Neural cell (in vitro differentiated cells): ENCODE measurements around the gene IRF8. TPM values are rescaled to one million over a fixed set of nuclear protein-coding genes. Genes with fewer than 3 reads are reported as not detected.

ENCODE experiments used
- H2AFZ ChIP-seq: fragments of 200-600, 300-800 bp; sonication (generic), shearing (Covaris generic); 2 replicates; pipeline ENCODE4 v1.6.0; 2014; ENCODE audit warnings: low read depth, mild to moderate bottlenecking, antibody characterized with exemption, low read length, moderate library complexity
- H3F3A ChIP-seq: fragments of 200-600 bp; shearing (Covaris generic); 2 replicates; pipeline ENCODE4 v1.6.1; 2016; ENCODE audit warnings: mild to moderate bottlenecking, moderate library complexity, mixed read lengths, antibody characterized with exemption, low read length; ENCODE audit not compliant: insufficient read depth, poor library complexity, severe bottlenecking
- H3K27ac ChIP-seq: fragments of 200-600, 300-800 bp; sonication (generic), shearing (Covaris generic); 2 replicates; pipeline ENCODE4 v1.5.1; 2014; ENCODE audit warnings: mild to moderate bottlenecking, low read length, moderate library complexity
- H3K27me3 ChIP-seq: fragments of 300-800, 200-600 bp; sonication (generic), shearing (Covaris generic); 2 replicates; pipeline ENCODE4 v1.6.0; 2014; ENCODE audit warnings: mild to moderate bottlenecking, low read depth, low read length, moderate library complexity; ENCODE audit not compliant: insufficient read depth
- H3K36me3 ChIP-seq: fragments of 300-800, 200-600 bp; sonication (generic), shearing (Covaris generic); 2 replicates; pipeline ENCODE4 v1.5.1; 2014; ENCODE audit warnings: mild to moderate bottlenecking, antibody characterized with exemption, low read length, moderate library complexity; ENCODE audit not compliant: insufficient read depth
- H3K4me2 ChIP-seq: fragments of 300-800, 200-600 bp; sonication (generic), shearing (Covaris generic); 2 replicates; pipeline ENCODE4 v1.6.0; 2014; ENCODE audit warnings: mild to moderate bottlenecking, low read length
- H3K4me3 ChIP-seq: fragments of 300-800, 200-600 bp; sonication (generic), shearing (Covaris generic); 2 replicates; pipeline ENCODE4 v1.5.1; 2014; ENCODE audit warnings: mild to moderate bottlenecking, low read length, moderate library complexity
- H3K79me2 ChIP-seq: fragments of 200-600 bp; shearing (Covaris generic); replicated peaks from 2 replicates; pipeline ENCODE4 v1.6.0; 2014; ENCODE audit warnings: mild to moderate bottlenecking, low read length, moderate library complexity; ENCODE audit not compliant: insufficient read depth
- H3K9ac ChIP-seq: fragments of 300-800, 200-600 bp; sonication (generic), shearing (Covaris generic); 2 replicates; pipeline ENCODE4 v1.6.1; 2016; ENCODE audit warnings: mild to moderate bottlenecking, low read length, mixed read lengths
- H3K9me2 ChIP-seq: fragments of 200-600 bp; shearing (Covaris generic); 2 replicates; pipeline ENCODE4 v1.6.1; 2016; ENCODE audit warnings: mild to moderate bottlenecking, low read length, mixed read lengths; ENCODE audit not compliant: insufficient read depth
- H3K9me3 ChIP-seq: fragments of 200-600, 300-800 bp; sonication (generic), shearing (Covaris generic); 2 replicates; pipeline ENCODE4 v1.6.1; 2016; ENCODE audit warnings: mild to moderate bottlenecking, mixed run types, low read length, moderate library complexity, mixed read lengths
- H4K20me1 ChIP-seq: fragments of 200-600 bp; shearing (Covaris generic); 2 replicates; pipeline ENCODE4 v1.6.1; 2016; ENCODE audit warnings: mild to moderate bottlenecking, mixed run types; ENCODE audit not compliant: insufficient read depth
- EP300 ChIP-seq: fragments of 450-650 bp; conservative IDR thresholded peaks from 2 replicates; pipeline ENCODE4 v1.6.1; 2014; ENCODE audit warnings: antibody characterized with exemption, mild to moderate bottlenecking, moderate library complexity; ENCODE audit not compliant: poor library complexity, severe bottlenecking
- EZH2 ChIP-seq: fragments of 200-600, 300-800 bp; shearing (Covaris generic), sonication (generic); IDR thresholded peaks from 2 replicates; pipeline ENCODE4 v1.6.1; 2014; ENCODE audit warnings: antibody characterized with exemption, low read length, borderline replicate concordance, mild to moderate bottlenecking; ENCODE audit not compliant: insufficient read depth, poor library complexity, severe bottlenecking
- MXI1 ChIP-seq: fragments of 450-650 bp; conservative IDR thresholded peaks from 2 replicates; pipeline ENCODE4 v1.6.1; 2014; ENCODE audit warnings: antibody characterized with exemption, mild to moderate bottlenecking; ENCODE audit not compliant: poor library complexity, severe bottlenecking
- POLR2AphosphoS5 ChIP-seq: IDR thresholded peaks from 2 replicates; pipeline ENCODE4 v1.6.1; 2012
- RAD21 ChIP-seq: fragments of 450-650 bp; conservative IDR thresholded peaks from 2 replicates; pipeline ENCODE4 v1.6.1; 2014; ENCODE audit warnings: antibody characterized with exemption, mild to moderate bottlenecking, moderate library complexity
- SMC3 ChIP-seq: fragments of 450-650 bp; conservative IDR thresholded peaks from 2 replicates; pipeline ENCODE4 v1.6.1; 2014; ENCODE audit warnings: antibody characterized with exemption, mild to moderate bottlenecking, moderate library complexity; ENCODE audit not compliant: poor library complexity
- TAF1 ChIP-seq: IDR thresholded peaks from 2 replicates; pipeline ENCODE4 v1.6.1; 2012; ENCODE audit warnings: low read depth
- polyA plus RNA-seq: library from polyadenylated mRNA; depleted of rRNA; stranded (reverse); fragments of >200 nt; gene quantifications from 2 replicates; pipeline ENCODE4 v1.2.3, GENCODE V29; 2014
- TF ChIP-seq, protein P1 (sequence below): fragments of 450-650 bp; IDR thresholded peaks from 2 replicates; pipeline ENCODE4 v1.5.1; 2014; ENCODE audit warnings: antibody characterized with exemption, mild to moderate bottlenecking, moderate library complexity; ENCODE audit not compliant: poor library complexity, severe bottlenecking
- TF ChIP-seq, protein P2 (sequence below): IDR thresholded peaks from 2 replicates; pipeline ENCODE4 v1.6.1; 2012; ENCODE audit warnings: borderline replicate concordance

The IRF8 gene
- polyA plus RNA-seq, 1 donor from 2014 or later, result not detected

DNA sequence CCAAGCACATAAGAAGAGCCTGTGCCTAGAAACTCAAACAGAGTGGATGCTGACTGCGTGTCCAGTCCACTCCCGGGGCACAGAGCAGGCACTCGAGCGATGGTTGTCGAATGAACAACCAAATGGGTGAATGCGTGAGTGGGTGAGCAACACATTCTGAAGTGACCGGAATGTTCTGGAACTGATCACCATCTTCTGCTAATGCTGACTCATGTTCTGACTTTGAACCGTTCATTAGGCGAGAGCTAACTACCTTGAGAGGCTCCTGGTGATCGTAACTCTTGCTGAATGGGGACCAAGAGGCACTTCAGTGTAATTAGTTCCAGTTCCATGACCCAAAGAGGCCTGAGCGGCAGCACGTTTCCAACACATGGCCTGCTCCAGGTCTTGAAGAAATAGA, 37.9 kb downstream of the IRF8 start:
- TF ChIP-seq MXI1 (no peak), EZH2 (no peak), POLR2AphosphoS5 (no peak), RAD21 (no peak), SMC3 (no peak), EP300 (no peak), TAF1 (no peak)
- TF ChIP-seq, protein P1, sequence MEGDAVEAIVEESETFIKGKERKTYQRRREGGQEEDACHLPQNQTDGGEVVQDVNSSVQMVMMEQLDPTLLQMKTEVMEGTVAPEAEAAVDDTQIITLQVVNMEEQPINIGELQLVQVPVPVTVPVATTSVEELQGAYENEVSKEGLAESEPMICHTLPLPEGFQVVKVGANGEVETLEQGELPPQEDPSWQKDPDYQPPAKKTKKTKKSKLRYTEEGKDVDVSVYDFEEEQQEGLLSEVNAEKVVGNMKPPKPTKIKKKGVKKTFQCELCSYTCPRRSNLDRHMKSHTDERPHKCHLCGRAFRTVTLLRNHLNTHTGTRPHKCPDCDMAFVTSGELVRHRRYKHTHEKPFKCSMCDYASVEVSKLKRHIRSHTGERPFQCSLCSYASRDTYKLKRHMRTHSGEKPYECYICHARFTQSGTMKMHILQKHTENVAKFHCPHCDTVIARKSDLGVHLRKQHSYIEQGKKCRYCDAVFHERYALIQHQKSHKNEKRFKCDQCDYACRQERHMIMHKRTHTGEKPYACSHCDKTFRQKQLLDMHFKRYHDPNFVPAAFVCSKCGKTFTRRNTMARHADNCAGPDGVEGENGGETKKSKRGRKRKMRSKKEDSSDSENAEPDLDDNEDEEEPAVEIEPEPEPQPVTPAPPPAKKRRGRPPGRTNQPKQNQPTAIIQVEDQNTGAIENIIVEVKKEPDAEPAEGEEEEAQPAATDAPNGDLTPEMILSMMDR, result no peak
- TF ChIP-seq, protein P2, sequence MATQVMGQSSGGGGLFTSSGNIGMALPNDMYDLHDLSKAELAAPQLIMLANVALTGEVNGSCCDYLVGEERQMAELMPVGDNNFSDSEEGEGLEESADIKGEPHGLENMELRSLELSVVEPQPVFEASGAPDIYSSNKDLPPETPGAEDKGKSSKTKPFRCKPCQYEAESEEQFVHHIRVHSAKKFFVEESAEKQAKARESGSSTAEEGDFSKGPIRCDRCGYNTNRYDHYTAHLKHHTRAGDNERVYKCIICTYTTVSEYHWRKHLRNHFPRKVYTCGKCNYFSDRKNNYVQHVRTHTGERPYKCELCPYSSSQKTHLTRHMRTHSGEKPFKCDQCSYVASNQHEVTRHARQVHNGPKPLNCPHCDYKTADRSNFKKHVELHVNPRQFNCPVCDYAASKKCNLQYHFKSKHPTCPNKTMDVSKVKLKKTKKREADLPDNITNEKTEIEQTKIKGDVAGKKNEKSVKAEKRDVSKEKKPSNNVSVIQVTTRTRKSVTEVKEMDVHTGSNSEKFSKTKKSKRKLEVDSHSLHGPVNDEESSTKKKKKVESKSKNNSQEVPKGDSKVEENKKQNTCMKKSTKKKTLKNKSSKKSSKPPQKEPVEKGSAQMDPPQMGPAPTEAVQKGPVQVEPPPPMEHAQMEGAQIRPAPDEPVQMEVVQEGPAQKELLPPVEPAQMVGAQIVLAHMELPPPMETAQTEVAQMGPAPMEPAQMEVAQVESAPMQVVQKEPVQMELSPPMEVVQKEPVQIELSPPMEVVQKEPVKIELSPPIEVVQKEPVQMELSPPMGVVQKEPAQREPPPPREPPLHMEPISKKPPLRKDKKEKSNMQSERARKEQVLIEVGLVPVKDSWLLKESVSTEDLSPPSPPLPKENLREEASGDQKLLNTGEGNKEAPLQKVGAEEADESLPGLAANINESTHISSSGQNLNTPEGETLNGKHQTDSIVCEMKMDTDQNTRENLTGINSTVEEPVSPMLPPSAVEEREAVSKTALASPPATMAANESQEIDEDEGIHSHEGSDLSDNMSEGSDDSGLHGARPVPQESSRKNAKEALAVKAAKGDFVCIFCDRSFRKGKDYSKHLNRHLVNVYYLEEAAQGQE, result no peak
- Histone ChIP-seq H3K4me2 (no peak overlapping the region), H3K79me2 (no peaks in the 10 kb centered on the region), H3K27ac (no peak overlapping the region), H3K27me3 (no peaks in the 10 kb centered on the region), H3K9me3 (no peaks in the 10 kb centered on the region), H3K9ac (no peak overlapping the region), H2AFZ (no peak overlapping the region), H3K4me3 (no peak overlapping the region), H3K9me2 (no peaks in the 10 kb centered on the region), H4K20me1 (no peaks in the 10 kb centered on the region), H3K36me3 (no peaks in the 10 kb centered on the region), H3F3A (no peaks in the 10 kb centered on the region)

DNA sequence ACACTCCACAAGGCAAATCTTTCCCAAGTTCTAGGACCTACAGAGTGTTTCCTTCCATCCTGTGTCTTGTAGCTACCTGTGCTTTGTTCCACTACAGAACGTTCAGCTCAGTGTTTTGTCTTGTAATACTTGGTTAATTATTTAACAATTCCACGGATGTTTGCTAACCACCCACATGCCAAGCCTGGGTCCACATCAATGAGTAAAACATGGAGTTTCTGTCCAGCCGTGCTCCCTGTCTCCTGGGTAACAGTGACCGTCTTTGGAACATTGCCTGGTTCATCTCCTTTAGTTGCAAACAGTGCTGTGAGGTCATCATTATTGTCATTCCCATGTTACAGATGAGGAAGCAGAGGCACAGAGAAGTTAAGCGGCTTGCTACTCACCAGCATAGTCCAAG, 41.3 kb downstream of the IRF8 start:
- H4K20me1 ChIP-seq, result no peaks in the 10 kb centered on the region
- no peak overlapping the region for H3K9ac ChIP-seq
- H3K9me2 ChIP-seq, result no peaks in the 10 kb centered on the region
- H3K79me2 ChIP-seq, result no peaks in the 10 kb centered on the region
- H3K4me2 ChIP-seq, result no peak overlapping the region
- no peaks in the 10 kb centered on the region for H3F3A ChIP-seq
- no peak for TF ChIP-seq SMC3
- TF ChIP-seq EP300, result no peak
- TF ChIP-seq, protein P1, result no peak
- no peak for TF ChIP-seq EZH2
- no peak for TF ChIP-seq TAF1
- TF ChIP-seq RAD21, result no peak
- no peak for TF ChIP-seq MXI1
- TF ChIP-seq, protein P2, result no peak
- TF ChIP-seq POLR2AphosphoS5, result no peak
- no peak overlapping the region for H3K27ac ChIP-seq
- no peaks in the 10 kb centered on the region for H3K27me3 ChIP-seq
- no peaks in the 10 kb centered on the region for H3K36me3 ChIP-seq
- no peaks in the 10 kb centered on the region for H3K9me3 ChIP-seq
- H3K4me3 ChIP-seq, result no peak overlapping the region
- H2AFZ ChIP-seq, result no peak overlapping the region
